ENCODE measurements around the gene ASPSCR1. TPM values are rescaled to one million over a fixed set of nuclear protein-coding genes. Genes with fewer than 3 reads are reported as not detected.

The ASPSCR1 gene
- total RNA-seq, 2 experiments from 2014 or later, result 27.0 to 33.7 TPM

GRCh38 chr17:82030470-82031302 lies 53.3 kb downstream of the ASPSCR1 start:
- no peaks in the 10 kb centered on the region for H3K9me3 Mint-ChIP-seq (ENCODE audit: insufficient read depth)
- peak overlapping the region; percentile 52 for H3K27ac Mint-ChIP-seq
- peak; percentile 88 for DNase-seq
- H3K27me3 Mint-ChIP-seq (ENCODE audit: low read depth), result no peaks in the 10 kb centered on the region
- H3K36me3 Mint-ChIP-seq (ENCODE audit: low read depth), result peaks cover 35% of the 10 kb centered on the region
- H3K4me1 Mint-ChIP-seq (ENCODE audit: low read depth), result peaks cover 41% of the 10 kb centered on the region
- peak overlapping the region; percentile 76 for H3K4me3 Mint-ChIP-seq
- POLR2A ChIA-PET, result interaction anchor here (0.5 to 1.8 kb wide), 4 partner anchors 47 to 206 kb away, joined by 3 to 8 read pairs (median 3); partner anchors contain the start of genes FASN and SLC16A3
- ATAC-seq, result peak; percentile 73
- CTCF ChIA-PET, result interaction anchor here (0.6 to 3.1 kb wide), 26 partner anchors 8 to 320 kb away, joined by 3 to 31 read pairs (median 6); partner anchors contain the start of genes ASPSCR1, CD7, CENPX and GPS1

GRCh38 chr17:82031303-82031884 lies 54.0 kb downstream of the ASPSCR1 start, which contains the start of gene RAC3:
Gene RAC3, plus strand, starts transcription at chr17:82031678. Its CDS starts 84 bp downstream, at chr17:82031762.
- DNase-seq (no peak), ATAC-seq (peak; percentile 20)
- CTCF ChIA-PET, result interaction anchor here (1.1 to 3.1 kb wide), 8 partner anchors 10 to 170 kb away, joined by 4 to 31 read pairs (median 8); partner anchors contain the start of genes ASPSCR1, CENPX, GPS1 and LRRC45
- POLR2A ChIA-PET, result interaction anchor here (0.5 to 1.8 kb wide), 3 partner anchors 67 to 205 kb away, joined by 3 to 8 read pairs (median 3); partner anchors contain the start of gene FASN
- peak within 1 kb of the TSS; percentile 76 for H3K4me3 Mint-ChIP-seq
- peaks cover 39% of the 10 kb centered on the region for H3K4me1 Mint-ChIP-seq (ENCODE audit: low read depth)
- no peaks in the 10 kb centered on the region for H3K9me3 Mint-ChIP-seq (ENCODE audit: insufficient read depth)
- H3K36me3 Mint-ChIP-seq (ENCODE audit: low read depth), result peaks cover 33% of the 10 kb centered on the region
- peak within 1 kb of the TSS; percentile 52 for H3K27ac Mint-ChIP-seq
- H3K27me3 Mint-ChIP-seq (ENCODE audit: low read depth), result no peaks in the 10 kb centered on the region

- Mint-ChIP-seq H3K36me3 (ENCODE audit: low read depth) (peaks cover 32% of the 10 kb centered on the region), H3K27ac (no peak overlapping the region), H3K4me3 (peak overlapping the region; percentile 12), H3K9me3 (ENCODE audit: insufficient read depth) (no peaks in the 10 kb centered on the region), H3K27me3 (ENCODE audit: low read depth) (no peaks in the 10 kb centered on the region), H3K4me1 (ENCODE audit: low read depth) (peaks cover 35% of the 10 kb centered on the region)
- peak; percentile 53 for DNase-seq
- ATAC-seq, result peak; percentile 39
- ChIA-PET POLR2A (no interaction called here), CTCF (interaction anchor here (1.6 to 3.1 kb wide), 4 partner anchors 10 to 122 kb away, joined by 6 to 31 read pairs (median 14); partner anchors contain the start of genes CENPX, GPS1, LRRC45 and RFNG)
Observed at GRCh38 chr17:82031885-82032627, 54.6 kb downstream of the ASPSCR1 start.

GRCh38 chr17:82033359-82034085 lies 56.1 kb downstream of the ASPSCR1 start:
- Mint-ChIP-seq H3K27ac (no peak overlapping the region), H3K36me3 (ENCODE audit: low read depth) (peaks cover 27% of the 10 kb centered on the region), H3K9me3 (ENCODE audit: insufficient read depth) (no peaks in the 10 kb centered on the region), H3K4me1 (ENCODE audit: low read depth) (peaks cover 35% of the 10 kb centered on the region), H3K27me3 (ENCODE audit: low read depth) (no peaks in the 10 kb centered on the region), H3K4me3 (peak overlapping the region; percentile 47)
- ATAC-seq (no peak), DNase-seq (no peak)
- ChIA-PET POLR2A (no interaction called here), CTCF (no interaction called here)

- ChIA-PET CTCF (interaction anchor here (0.7 to 1.4 kb wide), 5 partner anchors 14 to 108 kb away, joined by 3 to 4 read pairs (median 3); no protein-coding TSS in a partner anchor), POLR2A (interaction anchor here (1.3 kb wide), 1 partner anchor 31 kb away, joined by 3 read pairs; the partner anchor contains the start of gene DUS1L)
- DNase-seq (no peak), ATAC-seq (no peak)
- H3K4me1 Mint-ChIP-seq (ENCODE audit: low read depth), result peaks cover 37% of the 10 kb centered on the region
- no peak overlapping the region for H3K27ac Mint-ChIP-seq
- no peaks in the 10 kb centered on the region for H3K9me3 Mint-ChIP-seq (ENCODE audit: insufficient read depth)
- H3K4me3 Mint-ChIP-seq, result no peak overlapping the region
- peaks cover 22% of the 10 kb centered on the region for H3K36me3 Mint-ChIP-seq (ENCODE audit: low read depth)
- H3K27me3 Mint-ChIP-seq (ENCODE audit: low read depth), result no peaks in the 10 kb centered on the region
Observed at GRCh38 chr17:82034371-82035011, 57.1 kb downstream of the ASPSCR1 start.

GRCh38 chr17:82035488-82035887 lies 58.1 kb downstream of the ASPSCR1 start:
- POLR2A ChIA-PET, result interaction anchor here (1.3 kb wide), 1 partner anchor 30 kb away, joined by 3 read pairs; the partner anchor contains the start of gene DUS1L
- H3K27ac Mint-ChIP-seq, result no peak overlapping the region

GRCh38 chr17:82035956-82036633 lies 58.7 kb downstream of the ASPSCR1 start:
- Mint-ChIP-seq H3K27ac (no peak overlapping the region), H3K4me1 (ENCODE audit: low read depth) (peaks cover 28% of the 10 kb centered on the region), H3K36me3 (ENCODE audit: low read depth) (peaks cover 16% of the 10 kb centered on the region), H3K27me3 (ENCODE audit: low read depth) (no peaks in the 10 kb centered on the region), H3K4me3 (peak overlapping the region; percentile 78), H3K9me3 (ENCODE audit: insufficient read depth) (no peaks in the 10 kb centered on the region)
- ATAC-seq (no peak), DNase-seq (no peak)
- ChIA-PET POLR2A (no interaction called here), CTCF (interaction anchor here (1.0 to 2.6 kb wide), 5 partner anchors 36 to 110 kb away, joined by 3 to 14 read pairs (median 4); no protein-coding TSS in a partner anchor)

More at GRCh38 chr17:82035488-82035887, 58.1 kb downstream of the ASPSCR1 start:
- no peaks in the 10 kb centered on the region for H3K27me3 Mint-ChIP-seq (ENCODE audit: low read depth)
- DNase-seq, result no peak
- H3K36me3 Mint-ChIP-seq (ENCODE audit: low read depth), result peaks cover 18% of the 10 kb centered on the region
- H3K9me3 Mint-ChIP-seq (ENCODE audit: insufficient read depth), result no peaks in the 10 kb centered on the region
- no peak for ATAC-seq
- peak overlapping the region; percentile 36 for H3K4me3 Mint-ChIP-seq
- H3K4me1 Mint-ChIP-seq (ENCODE audit: low read depth), result peaks cover 29% of the 10 kb centered on the region
- CTCF ChIA-PET, result interaction anchor here (0.6 to 1.4 kb wide), 3 partner anchors 71 to 109 kb away, joined by 3 to 4 read pairs (median 3); no protein-coding TSS in a partner anchor

- H3K9me3 Mint-ChIP-seq (ENCODE audit: insufficient read depth), result no peaks in the 10 kb centered on the region
- H3K36me3 Mint-ChIP-seq (ENCODE audit: low read depth), result peaks cover 16% of the 10 kb centered on the region
- peak overlapping the region; percentile 78 for H3K4me3 Mint-ChIP-seq
- CTCF ChIA-PET, result interaction anchor here (1.0 to 2.6 kb wide), 3 partner anchors 36 to 85 kb away, joined by 3 to 14 read pairs (median 11); no protein-coding TSS in a partner anchor
- H3K4me1 Mint-ChIP-seq (ENCODE audit: low read depth), result peaks cover 28% of the 10 kb centered on the region
- no peak overlapping the region for H3K27ac Mint-ChIP-seq
- DNase-seq (no peak), ATAC-seq (no peak)
- POLR2A ChIA-PET, result interaction anchor here (1.2 kb wide), 1 partner anchor 14 kb away, joined by 7 read pairs; the partner anchor contains the start of genes CENPX and LRRC45
- H3K27me3 Mint-ChIP-seq (ENCODE audit: low read depth), result no peaks in the 10 kb centered on the region
Observed at GRCh38 chr17:82036634-82037091, 59.2 kb downstream of the ASPSCR1 start.

GRCh38 chr17:82037092-82037888 lies 59.9 kb downstream of the ASPSCR1 start, which contains the start of gene DCXR:
Gene DCXR, minus strand, starts transcription at chr17:82037697. Its CDS starts 15 bp downstream, at chr17:82037682.
- H3K27ac Mint-ChIP-seq, result peak within 1 kb of the TSS; percentile 94
- POLR2A ChIA-PET, result interaction anchor here (0.6 to 1.8 kb wide), 11 partner anchors 9 to 1163 kb away, joined by 3 to 12 read pairs (median 3); partner anchors contain the start of genes CD7, CENPX, DUS1L and GPS1

More at GRCh38 chr17:82037092-82037888, 59.9 kb downstream of the ASPSCR1 start, which contains the start of gene DCXR:
- Mint-ChIP-seq H3K4me3 (peak within 1 kb of the TSS; percentile 78), H3K9me3 (ENCODE audit: insufficient read depth) (no peaks in the 10 kb centered on the region), H3K36me3 (ENCODE audit: low read depth) (peaks cover 16% of the 10 kb centered on the region), H3K4me1 (ENCODE audit: low read depth) (peaks cover 28% of the 10 kb centered on the region), H3K27me3 (ENCODE audit: low read depth) (no peaks in the 10 kb centered on the region)
- ATAC-seq, result peak; percentile 96
- peak; percentile 98 for DNase-seq
- CTCF ChIA-PET, result interaction anchor here (0.6 to 2.6 kb wide), 32 partner anchors 7 to 721 kb away, joined by 3 to 32 read pairs (median 4); partner anchors contain the start of genes CENPX, DUS1L, GPS1 and LRRC45
